ENCODE measurements around the gene TCEANC2.
A peak's percentile ranks its signal among the peaks of the same experiment; 100 is the strongest.
"Not testable (repeated sequence)": the region's sequence is repeated elsewhere in the genome, so short reads cannot be mapped to it uniquely, and the experiment has no call there.

The TCEANC2 gene

GRCh38 chr1:54028306-54029251, 24.8 kb upstream of the TCEANC2 start:
- DNase-seq, result no peak

- DNase-seq, result no peak
These were observed 15.9 kb upstream of the TCEANC2 start for GRCh38 chr1:54037476-54037875.

DNA sequence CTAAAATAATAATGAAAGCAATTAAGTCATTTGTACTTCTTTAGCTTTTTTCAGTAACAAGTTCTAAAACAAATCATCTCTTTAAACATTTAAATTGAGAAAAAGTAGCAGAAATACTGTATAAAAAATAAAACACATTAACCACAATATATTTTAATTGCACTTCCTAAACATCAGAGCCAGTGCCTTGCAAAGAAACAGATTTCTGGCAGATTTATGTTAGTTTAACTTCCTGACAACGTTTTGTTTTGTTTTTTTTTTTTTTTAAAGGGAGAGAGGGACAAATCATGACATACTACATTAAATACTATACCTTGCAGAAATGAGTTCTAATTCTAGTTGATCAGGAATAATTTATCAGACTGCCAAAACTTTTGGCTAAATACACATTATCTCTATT, 11.6 kb upstream of the TCEANC2 start:
- no peak for DNase-seq

GRCh38 chr1:54045496-54045895, 7.9 kb upstream of the TCEANC2 start:
- DNase-seq, result no peak

DNA sequence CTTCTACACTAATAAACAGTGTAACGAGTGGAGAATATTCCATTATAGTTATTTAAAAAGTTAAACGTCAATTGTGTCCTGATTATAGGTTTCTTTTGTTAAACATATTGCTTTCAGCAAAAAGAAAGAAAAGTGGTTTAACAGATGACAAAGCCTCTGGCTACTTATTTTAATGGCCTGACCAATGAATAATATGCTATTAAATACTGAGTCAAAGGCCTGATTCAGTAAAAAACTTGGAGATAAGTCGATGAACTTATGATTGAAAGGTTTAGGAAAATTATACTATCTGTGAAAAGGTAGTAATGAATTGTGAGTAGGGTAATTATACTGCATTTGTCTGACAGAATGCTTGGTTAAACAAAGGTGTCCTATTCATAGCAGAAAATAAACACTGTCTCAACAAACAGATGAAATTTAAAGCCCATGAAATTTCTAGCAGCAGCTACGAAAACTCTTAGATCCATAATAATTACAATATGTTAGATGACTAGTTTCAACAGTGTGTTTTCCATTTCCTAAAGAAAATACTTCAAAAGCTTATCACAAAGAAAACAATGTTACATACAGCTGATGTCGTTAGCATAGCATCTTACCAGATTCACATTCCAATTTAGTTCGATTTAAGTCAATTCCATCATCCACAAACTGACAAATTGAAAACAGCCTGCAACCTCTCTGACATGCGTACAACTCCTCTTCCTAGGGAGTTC, 6.6 kb upstream of the TCEANC2 start:
- DNase-seq, result no peak

- no peak for DNase-seq
These were observed 5.8 kb upstream of the TCEANC2 start for GRCh38 chr1:54047384-54048305.

- DNase-seq, result not testable (repeated sequence)
These were observed 3.0 kb upstream of the TCEANC2 start for GRCh38 chr1:54050435-54050834.

DNA sequence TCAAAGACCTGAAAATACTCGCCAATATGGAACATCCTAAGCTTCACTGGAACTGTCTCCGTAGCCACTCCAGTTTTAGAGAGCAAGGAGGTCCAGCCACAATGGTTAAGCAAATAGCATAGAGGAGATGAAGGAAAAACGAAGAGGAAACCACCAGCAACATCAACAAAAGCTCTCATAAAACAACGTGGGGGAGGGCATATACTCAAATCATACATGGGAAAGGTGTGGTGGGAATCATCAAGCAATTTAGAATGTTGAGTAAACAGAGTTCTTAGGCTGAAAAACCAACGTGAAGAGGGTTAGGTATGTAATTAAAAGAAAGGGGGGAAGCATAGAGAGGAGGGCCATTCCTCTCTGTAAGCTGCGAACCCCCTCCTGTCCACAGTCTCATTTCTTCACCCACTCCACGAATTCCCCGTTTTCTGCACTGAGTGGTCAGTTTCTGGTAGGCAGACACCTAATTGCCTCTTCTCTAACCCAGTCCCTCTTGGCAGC, 1.4 kb upstream of the TCEANC2 start:
- DNase-seq, result peak in 1 of 2 experiments; percentile 14

GRCh38 chr1:54052431-54052933, 926 bp upstream of the TCEANC2 start:
- DNase-seq, result peak; percentile 36 to 53

GRCh38 chr1:54053745-54054437, 483 bp downstream of the TCEANC2 start:
- DNase-seq, result peak; percentile 28 to 38

DNA sequence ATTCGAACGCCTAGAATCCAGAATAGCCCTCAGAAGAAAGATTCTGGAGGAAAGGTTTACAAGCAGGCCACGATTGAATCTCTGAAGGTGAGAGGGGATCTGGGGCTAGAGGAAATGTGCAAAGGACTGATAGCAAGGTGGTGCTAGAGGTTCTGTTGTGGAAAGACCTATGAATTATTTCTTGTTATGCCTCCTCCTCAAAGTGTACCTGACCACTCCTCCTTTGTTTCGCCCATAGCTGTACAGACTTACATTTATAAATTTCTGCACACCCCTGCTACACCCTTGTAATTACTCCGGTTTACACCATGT, 986 bp downstream of the TCEANC2 start:
- DNase-seq, result peak in 1 of 2 experiments; percentile 8

- no peak for DNase-seq
These were observed 10.9 kb downstream of the TCEANC2 start for GRCh38 chr1:54064299-54064698.

DNA sequence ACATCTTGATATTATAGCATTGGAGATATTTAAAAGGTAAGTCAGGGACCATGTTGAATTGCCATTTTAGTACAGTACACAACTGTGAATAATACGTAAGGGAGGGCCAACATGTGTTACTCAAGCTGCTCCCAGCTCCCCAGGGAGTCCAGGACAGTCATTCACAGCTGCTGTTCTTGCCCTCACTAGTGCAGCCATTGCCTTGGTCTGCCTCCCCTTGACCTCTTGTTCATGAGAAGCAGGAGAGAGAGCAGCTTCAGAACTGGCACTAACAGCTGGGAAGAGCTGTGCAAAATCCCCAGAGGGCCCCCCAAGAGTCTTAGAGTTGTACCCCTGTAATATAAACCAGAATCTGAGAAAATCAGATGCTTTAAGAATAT, 16.4 kb downstream of the TCEANC2 start:
- peak in 1 of 2 experiments; percentile 41 for DNase-seq

DNA sequence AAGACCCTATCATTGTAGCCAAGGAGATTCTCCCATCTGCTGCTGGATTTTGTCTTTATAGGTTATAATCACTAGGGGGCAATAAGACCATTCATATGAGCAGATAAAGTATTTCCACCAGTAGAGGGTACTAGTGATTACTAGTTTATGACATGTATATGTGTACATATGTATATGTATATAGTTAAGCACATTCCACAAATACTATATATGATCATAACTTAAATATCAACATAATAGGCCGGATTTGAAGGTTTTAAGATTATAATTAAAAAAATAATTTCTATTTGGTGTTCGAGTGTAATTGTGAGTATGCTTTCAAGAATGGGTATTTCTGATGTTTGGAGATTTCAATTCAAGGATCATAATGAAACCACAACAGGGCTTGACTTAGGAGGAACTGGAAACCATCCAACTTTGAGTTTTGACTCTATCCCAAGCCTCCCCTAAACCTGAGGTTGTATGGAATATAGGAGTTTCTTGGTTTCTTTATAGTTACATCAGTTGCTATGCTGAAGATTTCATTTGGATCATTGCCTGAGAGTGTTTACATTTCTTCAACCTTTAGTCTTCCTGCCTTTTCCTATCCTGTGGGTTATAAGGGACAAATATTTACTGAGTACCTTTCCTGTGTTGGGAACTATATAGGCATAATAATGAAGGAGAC, 16.9 kb downstream of the TCEANC2 start:
- DNase-seq, result peak; percentile 59 to 74

DNA sequence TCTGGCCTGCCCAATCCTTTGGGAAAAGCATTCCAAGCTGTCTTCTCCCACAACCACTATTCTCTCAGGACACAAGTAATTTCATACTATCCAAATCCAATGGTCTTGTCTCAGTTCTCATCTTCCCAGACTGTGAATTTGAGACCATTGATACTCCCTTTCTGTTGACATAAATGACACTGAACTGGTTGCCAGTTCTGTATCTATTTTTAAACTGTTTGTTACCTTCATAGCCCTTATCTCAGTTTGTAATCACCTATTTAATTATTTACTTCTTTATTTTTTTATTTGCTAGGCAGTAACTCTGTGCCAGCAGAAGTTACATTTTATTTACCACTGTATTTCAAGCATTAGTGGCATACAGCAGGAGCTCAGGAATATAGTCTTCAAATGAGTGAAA, 24.0 kb downstream of the TCEANC2 start:
- DNase-seq, result no peak

DNA sequence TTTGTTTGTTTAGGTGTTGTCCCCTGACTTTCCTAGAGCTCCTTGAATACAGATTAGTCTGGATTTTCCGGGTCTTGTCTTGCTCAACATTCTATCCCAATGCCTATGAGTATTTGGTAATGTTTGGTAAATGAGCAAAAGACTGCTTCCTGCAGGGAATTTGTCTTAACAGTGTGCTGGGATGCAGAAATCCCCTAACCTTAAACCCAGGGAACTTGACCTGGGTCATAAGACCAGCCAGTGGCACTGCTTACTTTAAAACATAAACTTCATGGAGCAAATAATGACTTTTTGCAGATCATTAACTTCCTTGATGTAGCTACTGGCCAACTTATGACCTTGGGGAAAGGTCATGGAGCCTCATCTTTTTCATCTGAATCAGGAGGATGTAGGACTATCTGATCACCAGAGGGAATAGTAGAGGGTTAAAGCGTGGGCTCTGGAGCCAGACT, 27.2 kb downstream of the TCEANC2 start:
- no peak for DNase-seq

DNA sequence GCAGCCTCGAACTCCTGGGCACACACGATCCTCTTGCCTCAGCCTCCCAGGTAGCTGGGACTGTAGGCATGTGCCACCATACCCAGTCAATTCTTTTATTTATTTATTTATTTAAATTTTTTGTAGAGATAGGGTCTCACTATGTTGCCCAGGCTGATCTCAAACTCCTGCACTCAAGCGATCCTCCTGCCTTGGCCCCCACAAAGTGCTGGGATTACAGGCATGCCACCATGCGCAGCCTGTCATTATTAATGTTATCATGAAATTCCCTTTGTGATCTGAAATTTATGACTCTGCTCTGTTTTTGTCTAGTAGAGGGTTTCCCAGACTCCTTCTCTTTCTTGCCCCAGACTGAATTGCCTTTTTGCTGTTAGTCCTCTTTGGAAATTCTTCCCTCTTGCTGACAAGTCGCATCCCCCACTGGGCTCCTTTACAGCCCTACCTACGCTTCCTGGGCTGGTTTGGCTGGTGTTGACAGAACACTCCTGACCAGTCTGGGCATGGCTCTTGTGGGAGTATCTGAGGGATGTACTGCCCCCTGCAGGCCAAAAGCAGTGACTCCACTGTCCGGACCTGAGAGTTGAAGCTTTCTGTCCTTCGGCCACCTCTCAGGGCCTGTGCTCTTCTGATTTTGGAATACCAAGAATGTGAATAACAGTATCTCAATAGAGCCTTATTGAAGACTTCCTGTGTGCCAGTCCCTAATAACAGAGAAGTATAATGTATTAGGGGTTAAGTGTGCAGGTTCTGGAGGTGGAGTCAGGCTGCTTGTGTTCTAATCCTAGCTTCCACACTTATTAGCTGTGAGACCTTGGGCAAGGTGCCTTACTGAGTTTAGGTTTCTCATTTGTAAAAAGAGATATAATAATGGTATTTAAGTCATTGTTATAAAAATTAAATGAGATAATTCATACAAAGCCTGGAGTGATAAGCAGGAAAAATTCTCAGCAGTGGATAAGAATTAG, 28.2 kb downstream of the TCEANC2 start:
- DNase-seq, result peak; percentile 54 to 83

DNA sequence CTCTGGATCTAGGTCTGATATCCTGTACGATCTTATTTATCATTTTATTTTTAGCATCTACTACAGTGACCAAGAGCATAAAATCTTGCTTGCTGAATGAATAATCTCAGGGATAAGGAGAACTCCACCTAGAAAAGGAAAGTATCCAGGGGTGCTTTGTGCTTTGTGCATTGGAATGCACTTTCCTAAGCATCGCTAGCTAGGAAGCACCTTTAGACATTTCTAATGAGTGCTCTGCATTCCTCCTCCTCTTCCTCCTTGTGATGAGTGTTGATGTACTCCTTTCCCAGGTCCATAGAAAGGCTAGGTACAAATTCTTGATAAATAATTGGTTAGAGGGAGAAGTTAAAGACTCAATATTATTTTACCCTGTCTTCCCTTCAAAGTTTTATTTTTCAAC, 31.4 kb downstream of the TCEANC2 start:
- DNase-seq, result no peak

DNA sequence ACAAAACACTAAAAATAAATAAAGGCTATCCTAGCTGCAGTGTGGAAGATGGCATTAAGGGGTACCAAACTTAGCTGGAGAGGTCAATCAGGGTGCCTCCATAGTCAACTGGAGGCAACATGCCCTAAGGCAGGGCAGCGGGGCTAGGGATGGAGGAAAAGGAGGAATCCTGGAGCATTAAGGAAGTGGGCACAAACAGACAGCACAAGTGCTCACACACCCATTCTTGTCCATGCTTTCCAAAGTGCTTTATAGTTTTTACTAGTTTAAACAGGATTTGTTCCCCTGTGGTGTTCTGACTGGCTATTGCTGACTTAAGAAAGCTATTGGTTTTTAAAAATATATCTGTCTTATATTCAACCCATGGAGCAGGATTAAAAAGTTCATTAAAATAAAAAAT, 33.3 kb downstream of the TCEANC2 start:
- DNase-seq, result no peak

GRCh38 chr1:54088385-54088784, 35.0 kb downstream of the TCEANC2 start:
- DNase-seq, result no peak
